Keratinocyte (primary cell): ENCODE measurements around the gene PTPN14. TPM values are rescaled to one million over a fixed set of nuclear protein-coding genes. Genes with fewer than 3 reads are reported as not detected.
A peak's percentile ranks its signal among the peaks of the same experiment; 100 is the strongest.

ENCODE experiments used
- DNase-seq: peaks from one replicate; pipeline ENCODE4 v3.0.0-alpha.2; 2011; ENCODE audit warnings: low read depth, missing footprints, low spot score
- FAIRE-seq: peaks from 2 replicates; lab custom pipeline; 2011; peaks lifted over from hg19 to GRCh38; lab: Jason Lieb, UNC
- H2AFZ ChIP-seq: 2 replicates; pipeline ENCODE4 v1.6.0; 2012; ENCODE audit warnings: low read length, control low read depth, inconsistent platforms; ENCODE audit not compliant: control insufficient read depth
- H3K27ac ChIP-seq: 2 replicates; pipeline ENCODE4 v1.5.1; 2011; ENCODE audit warnings: low read length; ENCODE audit not compliant: control insufficient read depth, insufficient read depth
- H3K27me3 ChIP-seq: 3 replicates; pipeline ENCODE4 v1.6.0; 2011; ENCODE audit warnings: low read length; ENCODE audit not compliant: control insufficient read depth, insufficient read depth; ENCODE audit errors: extremely low read depth
- H3K36me3 ChIP-seq, 2 experiments: 2 replicates in 1 of 2; 3 replicates in 1 of 2; pipeline ENCODE4 v1.5.1; 2011; ENCODE audit warnings: low read length in 2 of 2, mild to moderate bottlenecking in 1 of 2; ENCODE audit not compliant: control insufficient read depth in 2 of 2, insufficient read depth in 2 of 2; ENCODE audit errors: extremely low read depth in 1 of 2
- H3K4me1 ChIP-seq: 3 replicates; pipeline ENCODE4 v1.5.1; 2011; ENCODE audit warnings: low read length; ENCODE audit not compliant: control insufficient read depth, insufficient read depth; ENCODE audit errors: extremely low read depth
- H3K4me2 ChIP-seq: 3 replicates; pipeline ENCODE4 v1.6.0; 2011; ENCODE audit warnings: low read depth, low read length; ENCODE audit not compliant: control insufficient read depth, insufficient read depth; ENCODE audit errors: extremely low read depth
- H3K4me3 ChIP-seq, 3 experiments: fragments of 200-600 bp in 1 of 3; sonication (generic) in 1 of 3; 2 replicates in 2 of 3; 3 replicates in 1 of 3; pipeline ENCODE4 v1.5.1; 2011 to 2016; ENCODE audit warnings: low read length in 3 of 3, mild to moderate bottlenecking in 3 of 3, control low read depth in 2 of 3, inconsistent platforms in 1 of 3, low read depth in 1 of 3, mixed read lengths in 1 of 3, mixed run types in 1 of 3, moderate library complexity in 1 of 3; ENCODE audit not compliant: control insufficient read depth in 2 of 3, insufficient read depth in 2 of 3; ENCODE audit errors: extremely low read depth in 1 of 3
- H3K79me2 ChIP-seq: 2 replicates; pipeline ENCODE4 v1.6.0; 2012; ENCODE audit warnings: low read length; ENCODE audit not compliant: control insufficient read depth, insufficient read depth
- H3K9ac ChIP-seq: 3 replicates; pipeline ENCODE4 v1.6.0; 2011; ENCODE audit warnings: low read length; ENCODE audit not compliant: control insufficient read depth, insufficient read depth; ENCODE audit errors: extremely low read depth
- H3K9me1 ChIP-seq: 3 replicates; pipeline ENCODE4 v1.6.0; 2011; ENCODE audit warnings: low read length; ENCODE audit not compliant: control insufficient read depth, insufficient read depth; ENCODE audit errors: extremely low read depth
- H3K9me3 ChIP-seq: 2 replicates; pipeline ENCODE4 v1.5.1; 2012; ENCODE audit warnings: low read depth, low read length; ENCODE audit not compliant: control insufficient read depth
- H4K20me1 ChIP-seq: 3 replicates; pipeline ENCODE4 v1.6.0; 2011; ENCODE audit warnings: low read length; ENCODE audit not compliant: control insufficient read depth, insufficient read depth; ENCODE audit errors: extremely low read depth
- EZH2 ChIP-seq: IDR thresholded peaks from one replicate; pipeline ENCODE4 v1.6.1; 2012; ENCODE audit warnings: inconsistent platforms, mild to moderate bottlenecking, low read length, moderate library complexity
- dilution Hi-C: fragments of 300-500 bp; cut with MboI; formaldehyde crosslinking; loops from one replicate; pipeline ENCODE4 v1.7.0; 2020; ENCODE audit warnings: low sequenced_read_pairs; ENCODE audit not compliant: extremely low pct_ligation_motif_present
- polyA plus RNA-seq, 5 experiments: library from polyadenylated mRNA; depleted of rRNA in 3 of 5; stranded (reverse) in 3 of 5; stranded (forward) in 1 of 5; unstranded in 1 of 5; fragments of >200 nt; gene quantifications; 1 replicate in 1 of 5; 2 replicates in 3 of 5; 3 replicates in 1 of 5; pipeline versions ENCODE4 v1.2.1 to v1.2.3, GENCODE V29; 2011 to 2012; ENCODE audit warnings: missing spikeins in 2 of 5, low read depth in 1 of 5, low replicate concordance in 1 of 5
- TF ChIP-seq, protein P1 (sequence below), 3 experiments: IDR thresholded peaks in 1 of 3; conservative IDR thresholded peaks in 1 of 3; optimal IDR thresholded peaks in 1 of 3; 2 replicates in 2 of 3; 3 replicates in 1 of 3; pipeline versions ENCODE3 to v1.5.1; 2011; ENCODE audit warnings: low read length in 3 of 3, mild to moderate bottlenecking in 3 of 3, moderate library complexity in 2 of 3, control low read depth in 1 of 3, inconsistent platforms in 1 of 3; ENCODE audit not compliant: insufficient read depth in 2 of 3; ENCODE audit errors: extremely low read depth in 1 of 3

Gene PTPN14
- polyA plus RNA-seq, 1 donor (not counting 4 experiments of a cell fraction or from before 2014, with no cell fraction given) = 29.9 TPM

DNA sequence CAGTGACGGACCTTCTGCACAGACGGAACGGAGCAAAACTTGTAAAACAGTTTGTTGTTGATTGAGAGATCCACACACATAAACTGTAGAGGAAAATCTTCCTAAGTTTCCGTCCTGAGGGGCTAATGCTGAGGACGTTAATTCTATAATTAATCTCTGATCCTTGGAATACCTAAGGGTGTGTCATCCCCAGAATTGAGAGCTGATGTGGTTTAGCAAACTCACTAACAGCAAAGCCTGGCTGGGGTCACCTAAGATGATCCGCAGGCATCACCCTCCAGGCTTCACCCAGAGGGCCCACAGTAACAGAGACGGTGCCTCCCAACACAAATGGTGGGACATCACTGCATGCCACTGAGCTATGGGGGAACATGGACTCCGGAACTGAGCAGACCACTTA is 172.9 kb downstream of the PTPN14 start:
- peak; percentile 9 for FAIRE-seq
- Histone ChIP-seq H3K27me3 (no peaks in the 10 kb centered on the region), H3K9ac (peak overlapping the region; percentile 29), H4K20me1 (no peaks in the 10 kb centered on the region), H2AFZ (no peak overlapping the region), H3K9me3 (no peaks in the 10 kb centered on the region), H3K4me1 (peaks cover 43% of the 10 kb centered on the region), H3K4me2 (peak overlapping the region; percentile 59), H3K4me3 (no peak overlapping the region), H3K27ac (peak overlapping the region; percentile 0), H3K36me3 (peaks cover 20 to 25% of the 10 kb centered on the region in 2 experiments), H3K9me1 (no peaks in the 10 kb centered on the region), H3K79me2 (peaks cover 19% of the 10 kb centered on the region)
- DNase-seq = no peak
- TF ChIP-seq EZH2 = no peak
- TF ChIP-seq, protein P1, sequence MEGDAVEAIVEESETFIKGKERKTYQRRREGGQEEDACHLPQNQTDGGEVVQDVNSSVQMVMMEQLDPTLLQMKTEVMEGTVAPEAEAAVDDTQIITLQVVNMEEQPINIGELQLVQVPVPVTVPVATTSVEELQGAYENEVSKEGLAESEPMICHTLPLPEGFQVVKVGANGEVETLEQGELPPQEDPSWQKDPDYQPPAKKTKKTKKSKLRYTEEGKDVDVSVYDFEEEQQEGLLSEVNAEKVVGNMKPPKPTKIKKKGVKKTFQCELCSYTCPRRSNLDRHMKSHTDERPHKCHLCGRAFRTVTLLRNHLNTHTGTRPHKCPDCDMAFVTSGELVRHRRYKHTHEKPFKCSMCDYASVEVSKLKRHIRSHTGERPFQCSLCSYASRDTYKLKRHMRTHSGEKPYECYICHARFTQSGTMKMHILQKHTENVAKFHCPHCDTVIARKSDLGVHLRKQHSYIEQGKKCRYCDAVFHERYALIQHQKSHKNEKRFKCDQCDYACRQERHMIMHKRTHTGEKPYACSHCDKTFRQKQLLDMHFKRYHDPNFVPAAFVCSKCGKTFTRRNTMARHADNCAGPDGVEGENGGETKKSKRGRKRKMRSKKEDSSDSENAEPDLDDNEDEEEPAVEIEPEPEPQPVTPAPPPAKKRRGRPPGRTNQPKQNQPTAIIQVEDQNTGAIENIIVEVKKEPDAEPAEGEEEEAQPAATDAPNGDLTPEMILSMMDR (optimal IDR thresholded peaks at IDR 0.05 in 1 of 3, IDR thresholded peaks at IDR 0.05 in 1 of 3, conservative IDR thresholded peaks at IDR 0.05 in 1 of 3; ENCODE audit: extremely low read depth in 1 of 3, insufficient read depth in 2 of 3, low read length in 3 of 3) = no peak
- dilution Hi-C loops = no loop called here

DNA sequence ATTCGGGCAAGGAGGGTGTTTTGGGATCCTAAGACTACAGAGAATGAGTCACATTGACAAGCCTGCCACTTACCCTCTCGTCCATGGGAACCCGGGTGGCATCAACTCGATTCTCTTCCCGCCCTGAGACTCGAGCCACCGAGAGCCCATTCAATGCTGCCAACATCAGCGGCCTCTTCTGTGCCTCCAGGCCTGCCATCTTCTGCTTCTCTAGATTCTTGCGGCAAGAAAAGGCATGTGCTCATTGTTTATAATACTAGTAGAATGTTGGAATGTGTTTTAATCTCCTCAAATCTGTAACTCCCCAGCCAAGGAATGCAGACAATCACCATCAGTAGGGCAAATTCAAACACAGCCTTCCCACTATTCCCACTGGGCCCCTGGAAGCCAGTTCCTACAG is 173.5 kb downstream of the PTPN14 start:
- dilution Hi-C loops = no loop called here
- Histone ChIP-seq H3K9me1 (no peaks in the 10 kb centered on the region), H3K79me2 (peaks cover 13% of the 10 kb centered on the region), H3K27me3 (no peaks in the 10 kb centered on the region), H3K9ac (no peak overlapping the region), H3K36me3 (peaks cover 15 to 19% of the 10 kb centered on the region in 2 experiments), H3K4me3 (no peak overlapping the region), H4K20me1 (no peaks in the 10 kb centered on the region), H3K27ac (peak overlapping the region; percentile 11), H3K4me2 (peak overlapping the region; percentile 59), H2AFZ (no peak overlapping the region), H3K9me3 (no peaks in the 10 kb centered on the region), H3K4me1 (peaks cover 43% of the 10 kb centered on the region)
- TF ChIP-seq, protein P1 (optimal IDR thresholded peaks at IDR 0.05 in 1 of 3, IDR thresholded peaks at IDR 0.05 in 1 of 3, conservative IDR thresholded peaks at IDR 0.05 in 1 of 3; ENCODE audit: extremely low read depth in 1 of 3, insufficient read depth in 2 of 3, low read length in 3 of 3) = no peak
- TF ChIP-seq EZH2 = no peak
- FAIRE-seq (peak; percentile 73), DNase-seq (no peak)
